Activated CD4-positive, alpha-beta T cell treated with anti-CD3 and anti-CD28 coated beads, Interleukin-10, Interleukin-2, amounts not matched to agents 100 ng/mL and 50 ng/mL, durations not matched to agents 16 hours and 8 hours (primary cell): Measurements from ENCODE around the gene KSR1.
A peak's percentile ranks its signal among the peaks of the same experiment; 100 is the strongest.
"Not testable (repeated sequence)": the region's sequence is repeated elsewhere in the genome, so short reads cannot be mapped to it uniquely, and the experiment has no call there.

Experiments used
- DNase-seq: peaks from one replicate; pipeline ENCODE4 v3.0.0-alpha.2; 2020

Gene KSR1

DNA sequence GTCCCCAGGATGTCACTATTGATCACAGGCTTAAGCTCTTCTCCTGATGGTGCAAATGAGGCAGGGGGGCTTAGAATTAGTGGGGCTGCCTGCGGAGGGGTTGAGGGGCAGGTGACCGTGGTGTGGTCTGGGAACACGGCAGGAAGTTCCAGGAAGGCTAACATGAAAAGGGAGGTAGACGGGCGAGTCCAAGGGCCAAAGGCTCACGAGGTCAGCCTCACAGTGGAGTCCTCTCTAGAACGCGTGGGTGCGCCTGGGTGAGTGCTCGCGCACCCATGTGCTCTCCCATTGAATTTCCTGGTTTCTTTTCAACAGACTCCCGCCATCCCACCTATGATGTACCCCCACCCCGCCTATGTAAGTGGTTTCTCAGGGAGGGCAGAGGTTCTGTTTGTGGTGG, 190.0 kb downstream of the KSR1 start:
- no peak for DNase-seq

DNA sequence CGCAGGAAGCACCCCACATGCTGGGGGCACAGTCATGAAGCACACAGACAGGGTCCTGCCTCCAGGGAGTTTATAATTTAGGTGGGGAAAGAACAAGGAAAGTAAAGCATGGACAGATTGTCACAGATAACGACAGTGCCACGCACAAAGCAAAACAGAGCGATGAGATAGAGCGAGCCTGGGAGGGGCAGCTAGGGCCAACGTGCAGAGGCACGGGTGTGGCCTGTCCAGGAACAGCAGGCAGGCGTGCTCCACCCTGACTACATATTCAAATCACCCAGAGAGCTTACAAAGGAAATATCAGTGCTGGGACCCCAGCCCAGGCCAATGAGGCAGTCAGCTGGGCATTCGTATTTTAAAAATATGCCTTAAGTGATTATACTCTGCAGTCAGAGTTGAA, 191.5 kb downstream of the KSR1 start:
- no peak for DNase-seq

DNA sequence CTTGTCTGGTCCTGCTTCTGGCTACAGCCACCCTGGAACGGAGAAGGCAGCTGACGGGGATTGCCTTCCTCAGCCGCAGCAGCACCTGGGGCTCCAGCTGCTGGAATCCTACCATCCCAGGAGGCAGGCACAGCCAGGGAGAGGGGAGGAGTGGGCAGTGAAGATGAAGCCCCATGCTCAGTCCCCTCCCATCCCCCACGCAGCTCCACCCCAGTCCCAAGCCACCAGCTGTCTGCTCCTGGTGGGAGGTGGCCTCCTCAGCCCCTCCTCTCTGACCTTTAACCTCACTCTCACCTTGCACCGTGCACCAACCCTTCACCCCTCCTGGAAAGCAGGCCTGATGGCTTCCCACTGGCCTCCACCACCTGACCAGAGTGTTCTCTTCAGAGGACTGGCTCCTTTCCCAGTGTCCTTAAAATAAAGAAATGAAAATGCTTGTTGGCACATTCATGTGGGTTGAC, 192.9 kb downstream of the KSR1 start:
- not testable (repeated sequence) for DNase-seq

DNA sequence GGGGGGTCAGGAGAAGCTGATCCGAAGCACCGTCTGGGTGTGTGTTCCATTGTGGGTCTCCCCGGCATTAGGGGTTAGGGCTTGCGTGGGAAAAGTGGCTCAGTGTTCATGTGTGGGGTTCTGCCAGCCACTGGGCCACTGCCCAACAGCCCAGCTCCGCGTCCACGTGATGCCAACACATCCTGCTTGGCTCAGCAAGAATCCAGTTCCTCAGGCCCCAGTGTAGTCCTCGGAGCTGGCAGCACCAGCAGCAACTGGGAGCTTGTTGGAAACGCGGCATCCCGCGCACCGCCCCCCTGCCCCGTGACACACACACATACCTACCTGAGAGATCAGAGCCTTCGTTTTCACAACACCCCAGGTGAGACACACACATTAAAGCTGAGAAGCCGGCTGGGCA, 193.7 kb downstream of the KSR1 start:
- no peak for DNase-seq

DNA sequence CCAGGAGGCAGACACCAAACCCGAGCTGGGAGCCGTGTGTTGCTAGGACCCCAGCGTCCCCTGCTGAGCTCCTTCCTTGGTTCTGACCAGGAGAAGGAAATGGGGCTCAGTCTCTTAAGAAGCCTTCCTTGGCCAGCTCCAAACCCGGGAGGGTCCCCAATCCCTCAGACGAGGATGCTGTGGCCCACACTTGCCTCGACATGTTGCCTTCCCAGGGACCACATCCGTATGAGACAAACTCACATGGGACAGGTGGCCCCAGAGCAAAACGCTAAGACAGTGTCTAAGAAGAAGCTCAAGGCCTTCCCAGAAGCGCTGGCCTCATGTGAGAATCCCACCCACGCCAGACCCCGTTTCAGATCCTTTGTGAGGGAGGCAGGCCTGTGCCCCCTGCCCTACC, 194.6 kb downstream of the KSR1 start:
- DNase-seq = no peak

DNA sequence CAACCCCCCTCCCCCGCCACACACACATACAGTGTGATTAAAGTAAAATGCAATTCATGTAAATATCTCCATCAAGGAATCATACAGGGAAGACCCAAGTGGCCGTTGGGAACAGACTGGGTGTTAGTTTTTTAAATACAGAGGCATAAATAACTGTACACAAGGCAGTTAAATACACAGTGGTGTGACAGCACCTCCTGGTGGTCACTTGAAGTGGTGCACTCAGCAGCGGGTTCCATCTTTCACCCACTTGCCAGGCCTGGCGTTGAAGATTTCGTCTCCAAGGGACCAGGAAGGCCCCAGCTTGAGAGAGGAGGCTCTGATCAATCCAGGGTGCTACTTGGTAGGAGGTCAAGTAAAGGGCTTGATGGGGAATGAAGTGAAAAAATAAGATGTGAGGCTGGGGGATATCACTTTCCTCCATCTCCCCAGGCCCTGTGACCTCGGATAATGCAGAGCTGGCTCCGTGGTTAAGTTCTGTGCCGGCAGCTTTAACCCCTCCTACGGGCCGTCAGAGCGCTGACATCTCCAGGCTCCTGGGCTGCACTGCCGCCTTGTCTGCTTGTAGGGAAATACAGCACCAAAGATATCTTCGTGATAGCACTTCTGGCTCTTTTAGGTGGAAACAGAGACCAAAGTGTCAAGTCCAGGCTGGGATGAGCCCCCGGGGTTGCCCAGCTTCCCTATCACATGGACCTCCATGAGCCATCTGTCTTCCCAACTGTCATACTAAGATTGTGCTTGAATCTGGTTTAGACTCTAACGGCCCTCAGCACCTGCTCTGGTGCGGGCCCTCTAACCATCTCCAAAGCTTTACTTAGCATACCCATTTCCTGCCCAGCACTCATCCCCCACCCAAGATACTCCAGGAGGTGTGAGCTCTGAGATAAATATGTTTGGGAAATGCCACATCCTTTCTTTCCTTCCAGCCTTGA, 195.4 kb downstream of the KSR1 start:
- DNase-seq = peak; percentile 70

DNA sequence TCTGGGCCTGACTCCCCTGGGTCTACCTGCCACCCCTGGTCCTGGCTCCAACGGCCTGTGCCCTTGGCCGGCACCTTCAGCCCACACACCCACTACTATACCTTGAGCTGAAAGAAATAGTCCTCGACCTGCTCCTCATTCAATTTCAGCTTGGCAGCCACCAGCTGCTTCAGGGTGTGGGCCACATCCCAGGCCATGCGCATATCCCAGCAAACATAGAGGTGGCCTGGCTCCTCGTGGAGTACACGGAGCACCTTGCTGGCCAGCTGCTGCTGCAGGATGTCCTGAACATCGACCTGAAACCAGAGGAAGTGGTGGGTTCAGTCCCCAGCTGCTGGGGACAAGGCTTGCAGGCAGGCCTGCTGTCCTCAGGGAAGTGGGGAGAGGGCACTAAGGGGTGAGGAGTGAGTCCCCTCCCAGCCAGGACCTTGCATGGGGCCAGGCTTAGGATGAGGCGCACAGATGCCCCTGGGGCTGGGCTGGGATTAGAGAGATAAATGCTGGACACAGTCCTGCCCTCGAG, 197.3 kb downstream of the KSR1 start:
- not testable (repeated sequence) for DNase-seq

DNA sequence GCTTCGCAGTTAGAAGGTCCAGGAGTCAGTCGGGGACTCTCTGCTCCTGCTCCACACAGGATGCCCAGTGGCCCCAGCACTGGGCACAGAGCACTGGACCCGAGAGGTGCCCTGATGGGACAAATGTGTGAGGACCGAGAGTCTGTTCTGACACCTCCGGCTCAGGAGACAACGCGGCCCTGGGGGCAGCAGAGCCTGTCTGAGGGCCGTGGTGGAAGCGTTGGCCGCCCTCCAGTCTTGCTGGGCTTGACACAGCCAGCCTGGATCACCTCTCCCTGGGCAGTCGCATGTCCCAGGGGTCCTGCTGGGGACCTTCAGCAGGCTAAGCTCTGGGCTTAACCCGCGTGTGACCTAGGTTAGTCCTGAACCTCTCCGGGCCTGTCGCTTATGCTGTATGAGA, 197.9 kb downstream of the KSR1 start:
- DNase-seq = no peak

DNA sequence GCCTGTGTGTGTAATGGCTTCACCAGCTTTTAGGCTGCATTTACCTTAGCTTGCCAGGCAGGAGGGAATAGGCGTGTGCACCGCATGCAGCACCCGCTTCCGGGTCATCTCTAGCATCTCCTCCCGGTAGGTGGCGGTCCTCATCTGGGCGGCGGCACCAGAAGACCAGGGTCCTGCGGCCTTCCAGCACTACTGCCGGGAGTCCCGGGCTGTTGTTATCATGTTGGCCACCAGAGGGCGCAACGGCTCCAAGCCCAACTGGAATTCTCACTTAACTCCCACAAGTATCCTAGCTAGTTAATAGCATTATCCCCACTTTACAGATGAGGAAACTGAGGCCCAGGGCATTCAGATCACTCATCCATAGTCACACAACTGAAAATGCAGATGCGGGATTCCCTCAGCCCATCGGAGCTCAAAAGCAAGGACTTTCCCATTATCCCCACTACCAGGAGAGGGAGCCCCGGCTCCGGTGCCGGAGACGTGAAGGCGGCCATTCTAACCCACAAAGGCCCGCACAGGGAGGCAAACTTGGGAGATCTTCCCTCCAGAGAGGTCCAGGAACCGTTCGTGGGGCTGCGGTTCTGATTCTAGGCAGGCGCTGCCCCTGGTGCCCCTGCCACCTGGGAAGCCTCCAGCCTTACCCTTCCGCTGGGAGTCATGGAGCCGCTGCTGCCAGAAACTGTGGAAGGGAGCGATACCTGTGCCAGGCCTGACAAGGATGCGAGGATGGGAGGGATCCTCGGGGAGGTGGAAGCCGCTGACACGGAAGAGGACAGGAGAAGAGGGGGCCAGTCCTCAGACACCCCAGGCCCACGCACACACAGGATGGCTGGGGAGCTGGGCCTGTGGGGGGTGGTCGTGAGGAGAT, 198.6 kb downstream of the KSR1 start:
- peak; percentile 86 for DNase-seq

GRCh38 chr17:27655525-27656111, 199.4 kb downstream of the KSR1 start:
- not testable (repeated sequence) for DNase-seq

GRCh38 chr17:27656620-27657019, 200.4 kb downstream of the KSR1 start:
- not testable (repeated sequence) for DNase-seq

DNA sequence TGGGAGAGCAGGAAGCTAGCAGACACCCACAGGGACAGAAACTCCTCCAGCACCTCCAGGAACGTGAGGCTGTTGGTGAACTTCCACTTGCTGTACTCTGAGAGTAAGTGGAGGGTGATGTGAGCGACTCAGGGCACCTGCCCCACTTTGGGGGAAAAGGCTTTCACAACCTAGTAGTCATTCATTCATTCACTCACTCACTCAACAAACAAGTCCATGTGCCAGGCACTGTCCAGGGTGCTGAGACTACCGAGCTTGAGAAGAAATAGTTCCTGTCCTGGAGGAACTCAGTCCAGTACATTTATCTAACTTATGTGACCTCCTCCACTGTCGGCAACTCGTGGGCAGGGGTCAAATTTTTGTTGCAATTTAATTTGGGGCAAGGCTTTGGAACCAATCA, 201.4 kb downstream of the KSR1 start:
- DNase-seq = peak; percentile 11

DNA sequence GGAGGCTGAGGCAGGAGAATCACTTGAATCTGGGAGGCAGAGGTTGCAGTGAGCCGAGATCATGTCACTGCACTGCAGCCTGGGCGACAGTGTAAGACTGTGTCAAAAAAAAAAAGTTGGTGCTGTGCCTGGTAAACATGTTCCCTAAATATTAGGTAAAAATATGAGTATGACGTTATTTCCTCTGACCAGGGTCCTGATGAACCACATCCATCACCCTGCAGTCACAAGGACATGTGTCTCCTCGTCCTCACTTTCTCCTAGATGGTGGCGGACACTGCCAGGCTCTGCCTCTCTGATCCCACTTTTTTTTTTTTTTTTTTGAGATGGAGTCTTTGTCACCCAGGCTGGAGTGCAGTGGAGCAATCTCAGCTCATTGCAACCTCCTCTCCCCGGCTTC, 203.4 kb downstream of the KSR1 start:
- no peak for DNase-seq

DNA sequence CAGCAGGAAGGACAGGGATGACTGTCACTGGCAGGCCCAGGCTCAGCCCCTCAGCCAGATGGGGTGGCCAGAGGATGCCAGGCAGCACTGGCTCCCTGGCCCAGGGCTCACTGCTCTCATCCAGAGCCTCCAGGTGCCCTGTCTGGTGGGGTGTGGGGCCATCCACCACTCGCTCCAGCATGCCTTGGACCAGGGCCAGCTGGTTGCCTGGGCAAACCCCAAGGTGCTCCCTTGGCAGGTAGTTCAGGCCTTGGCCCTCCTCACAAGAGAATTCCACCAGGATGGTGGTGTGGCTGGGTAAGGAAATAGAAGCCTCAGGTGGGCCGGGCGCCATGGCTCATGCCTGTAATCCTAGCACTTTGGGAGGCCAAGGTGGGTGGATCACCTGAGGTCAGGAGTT, 204.2 kb downstream of the KSR1 start:
- no peak for DNase-seq

DNA sequence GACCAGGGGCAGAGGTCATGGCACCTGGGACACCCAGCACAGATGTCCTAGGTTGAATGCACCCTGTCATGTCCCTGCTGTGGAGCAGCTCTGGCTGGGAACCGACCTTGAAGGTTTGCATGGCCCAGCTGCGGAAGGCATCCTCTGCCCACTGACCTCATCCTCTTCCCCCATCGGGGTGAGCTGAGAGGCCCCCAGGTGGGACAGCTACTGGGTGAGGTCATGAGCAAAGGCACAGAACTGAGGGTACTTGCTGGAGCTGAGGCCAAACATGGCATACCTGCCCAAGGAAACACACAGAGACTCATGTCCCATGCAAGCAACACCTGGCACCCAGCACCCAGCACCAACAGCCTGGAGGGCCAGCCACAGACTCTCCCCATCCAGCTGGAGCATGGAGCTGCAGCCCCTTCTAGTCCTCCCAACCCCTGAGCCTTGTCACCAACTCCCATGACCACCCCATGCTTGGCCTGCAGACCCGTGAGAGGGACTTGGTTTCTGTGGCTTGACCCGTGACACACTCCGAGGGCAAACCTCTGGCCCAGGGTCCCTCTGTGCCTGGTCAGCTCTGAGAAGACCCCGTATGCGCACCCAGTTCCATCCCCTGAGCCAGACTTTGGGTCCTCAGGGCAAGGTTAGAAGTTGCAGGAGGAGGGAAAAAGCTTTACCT, 207.8 kb downstream of the KSR1 start:
- no peak for DNase-seq

DNA sequence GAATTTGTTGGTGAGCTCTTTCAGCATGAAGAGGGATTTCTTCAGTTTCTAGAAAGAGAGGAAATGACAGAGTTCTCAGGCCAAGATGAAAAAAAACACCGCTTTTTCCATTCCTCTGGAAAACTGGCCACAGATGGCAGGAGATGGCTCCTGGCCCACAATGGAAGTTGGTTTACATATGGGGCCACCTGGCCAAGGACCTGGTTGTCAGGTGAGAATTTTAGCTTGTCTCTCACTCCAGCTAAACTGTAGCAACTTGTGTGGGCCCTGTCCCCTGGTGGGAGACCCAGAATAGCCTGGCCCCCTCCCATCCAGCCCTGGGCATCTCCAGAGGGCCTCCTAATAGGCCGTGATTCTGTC, 208.3 kb downstream of the KSR1 start:
- no peak for DNase-seq

GRCh38 chr17:27665549-27665948, 209.3 kb downstream of the KSR1 start:
- DNase-seq = no peak

DNA sequence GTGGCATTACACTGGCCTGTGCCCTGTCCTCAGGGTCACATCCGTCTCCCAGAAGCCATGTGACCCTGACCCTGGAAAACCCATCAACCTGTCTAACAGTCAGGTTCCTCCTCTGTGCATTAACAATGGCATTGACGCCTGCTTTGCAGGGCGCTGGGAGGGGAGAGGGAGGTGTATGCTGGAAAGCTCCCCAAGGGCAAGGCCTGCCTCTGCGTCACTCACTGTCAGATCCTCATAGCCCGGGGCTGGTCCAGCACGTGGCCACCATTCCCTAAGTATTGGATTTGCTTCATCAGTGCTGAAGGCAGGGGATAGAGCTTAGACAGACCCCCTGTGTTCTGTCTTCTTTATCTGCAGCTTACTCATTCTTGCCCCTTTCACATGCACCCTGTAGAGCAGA, 210.0 kb downstream of the KSR1 start:
- DNase-seq = not testable (repeated sequence)

DNA sequence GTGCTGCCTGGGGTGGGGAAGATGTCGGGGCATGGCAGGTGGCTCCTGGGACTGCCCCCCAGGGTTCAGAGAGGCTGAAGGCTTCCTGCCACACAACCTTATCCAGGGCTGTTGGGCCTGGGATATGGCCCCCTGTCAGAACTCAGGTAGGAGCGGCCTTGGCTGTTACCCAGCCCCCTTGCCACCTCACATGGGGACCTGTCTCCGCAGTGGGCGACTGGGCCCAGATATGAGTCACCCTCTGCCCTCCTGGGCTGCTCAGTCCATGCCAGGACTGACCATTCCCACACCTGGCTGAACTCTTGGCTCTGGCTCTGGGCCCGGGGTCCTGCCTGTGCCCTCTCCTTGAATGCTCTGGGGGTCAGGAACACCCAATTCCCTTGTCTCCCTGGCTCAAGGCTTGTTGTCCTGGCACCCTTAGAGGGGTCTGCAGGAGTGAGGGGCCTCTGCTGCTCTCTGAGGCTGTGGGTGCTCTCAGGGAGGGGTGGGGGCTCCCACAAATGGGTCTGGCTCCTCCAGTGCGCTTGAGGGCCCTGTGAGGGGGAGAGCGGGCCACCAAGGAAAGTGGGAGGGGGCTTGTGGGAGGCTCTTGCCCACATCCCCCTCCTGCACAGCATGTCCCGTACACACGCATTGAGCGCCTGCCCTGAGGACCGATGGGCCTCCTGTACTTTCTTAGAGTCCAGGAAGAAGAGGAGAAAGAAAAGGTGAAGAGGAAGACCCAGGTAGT, 210.7 kb downstream of the KSR1 start:
- DNase-seq = no peak

DNA sequence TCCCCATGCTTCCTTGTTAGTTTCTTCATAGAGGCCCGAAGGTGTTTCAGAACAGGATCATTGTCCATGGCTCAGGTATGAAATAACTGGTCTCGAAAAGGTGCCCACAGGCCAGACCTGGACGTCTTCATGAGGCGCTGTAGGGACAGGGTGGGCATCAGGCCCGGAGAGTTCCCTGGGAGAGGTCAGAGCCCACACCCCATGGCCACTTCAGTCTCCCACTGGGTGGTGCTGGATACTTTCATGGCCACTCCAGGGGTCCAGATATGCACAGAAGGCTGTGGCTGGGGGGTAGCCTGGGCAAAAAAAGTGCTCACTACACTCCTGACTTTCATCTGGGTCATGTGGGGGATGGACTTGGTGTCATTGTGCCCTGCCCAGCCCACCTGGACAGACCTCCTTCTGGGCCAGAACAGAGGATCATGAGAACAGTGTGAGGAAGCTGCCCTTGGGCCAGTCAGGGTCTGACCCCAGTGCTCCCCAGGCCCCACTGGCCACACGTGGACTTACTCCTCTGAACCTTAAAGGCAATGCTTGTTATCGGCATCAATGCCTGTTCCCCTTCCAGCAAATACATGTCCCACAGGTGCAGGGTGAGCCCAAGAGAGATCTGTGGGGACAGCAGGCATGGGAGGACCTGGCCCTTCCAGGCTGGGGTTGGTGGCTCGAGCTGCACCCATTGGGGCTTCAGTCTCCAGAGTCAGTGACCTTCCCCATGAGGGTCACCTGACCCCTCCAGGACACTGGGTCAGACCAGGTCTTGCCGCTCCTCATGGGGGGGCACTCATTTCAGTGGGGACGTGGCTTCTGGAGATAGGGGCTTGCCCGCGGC, 211.6 kb downstream of the KSR1 start:
- no peak for DNase-seq

GRCh38 chr17:27668488-27668823, 212.2 kb downstream of the KSR1 start:
- DNase-seq = no peak
